DMS 273 (cell line): ENCODE measurements around the gene CWC15.
"Not testable (repeated sequence)": the region's sequence is repeated elsewhere in the genome, so short reads cannot be mapped to it uniquely, and the experiment has no call there.

Source experiments
- DNase-seq: peaks from one replicate; lab custom pipeline; 2025; ENCODE audit not compliant: unreplicated experiment; lab: John Stamatoyannopoulos, UW

CWC15 gene

DNA sequence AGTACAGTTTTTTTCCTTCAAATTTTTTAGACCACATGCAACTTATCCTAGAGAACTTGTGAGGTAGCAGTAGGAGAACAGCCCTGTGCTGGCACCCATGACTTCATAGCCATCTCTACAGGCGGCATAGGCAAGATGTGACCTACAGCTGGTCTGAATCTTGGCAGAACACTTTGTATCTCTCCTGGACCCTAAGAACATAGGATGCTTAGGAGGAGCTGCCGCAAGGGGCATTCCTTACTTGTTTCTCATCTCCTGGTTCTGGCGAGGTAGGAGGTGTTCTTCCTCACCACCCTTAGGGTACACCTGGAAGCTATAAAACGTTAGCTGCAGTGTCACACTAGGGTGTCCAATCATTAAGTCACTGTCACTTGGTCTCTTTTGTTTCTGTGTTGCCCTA, 16.4 kb downstream of the CWC15 start:
- no peak for DNase-seq

DNA sequence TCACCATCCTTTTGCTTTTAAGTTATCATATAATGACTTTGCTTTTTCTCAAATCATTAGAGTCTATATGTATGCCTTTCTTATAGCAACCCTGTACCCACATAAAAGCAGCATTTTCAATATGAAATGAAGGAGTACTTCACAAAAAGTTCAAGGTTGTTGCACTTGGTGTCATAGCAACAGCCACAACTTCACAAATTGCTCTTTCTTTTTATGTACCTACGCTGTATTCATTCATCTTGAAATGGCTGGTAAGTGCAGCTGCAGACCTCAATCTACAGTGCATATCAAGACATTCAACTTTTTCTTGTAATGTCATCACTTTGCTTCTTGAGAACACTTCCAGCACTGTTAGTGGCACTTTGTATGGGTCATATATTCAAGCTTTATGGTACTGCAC, 18.6 kb downstream of the CWC15 start:
- DNase-seq = no peak

DNA sequence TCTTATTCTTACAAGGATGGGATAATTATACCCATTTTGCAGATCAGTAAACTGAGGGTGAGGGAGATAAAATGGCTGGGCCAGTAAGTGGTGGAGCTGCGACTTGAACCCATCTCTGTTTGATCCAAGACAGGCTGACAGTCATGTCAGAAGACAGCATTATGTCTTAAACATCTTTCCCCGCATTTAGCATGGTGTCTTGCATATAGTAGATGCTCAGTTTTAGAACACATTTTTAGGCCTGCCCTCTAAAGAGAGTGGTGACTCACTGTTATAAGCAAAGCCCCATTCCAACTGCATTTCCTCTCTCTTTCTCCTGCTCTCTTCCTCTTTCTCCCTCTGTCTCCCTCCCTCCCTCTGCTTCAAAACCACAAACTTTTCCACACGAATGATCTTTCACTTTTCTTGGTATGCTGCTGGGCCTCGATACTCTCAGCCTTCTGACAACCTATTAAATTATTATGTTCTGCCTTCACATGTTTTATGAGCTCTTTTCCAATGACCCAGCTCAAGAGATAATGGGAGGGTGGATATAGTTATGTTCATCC, 25.2 kb downstream of the CWC15 start:
- DNase-seq = no peak

DNA sequence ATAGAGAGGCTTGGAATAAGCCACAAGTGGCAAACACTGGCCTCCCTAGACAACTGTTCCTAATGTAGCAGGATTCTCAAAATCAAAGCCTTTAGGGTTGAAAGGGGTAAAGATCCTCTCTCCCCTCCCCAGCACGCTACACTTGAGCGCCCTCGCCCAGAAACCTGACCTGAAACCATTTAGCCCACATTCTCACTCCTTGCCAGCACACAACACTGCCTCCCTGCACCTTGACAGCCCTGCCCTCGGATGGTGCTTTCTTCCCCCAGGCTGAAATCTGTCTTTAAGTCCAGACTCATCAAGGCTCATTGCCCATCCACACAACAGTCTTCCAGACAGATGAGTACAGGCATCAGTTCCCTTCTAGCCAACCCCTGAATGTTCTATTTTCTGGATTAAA, 26.5 kb downstream of the CWC15 start:
- no peak for DNase-seq

DNA sequence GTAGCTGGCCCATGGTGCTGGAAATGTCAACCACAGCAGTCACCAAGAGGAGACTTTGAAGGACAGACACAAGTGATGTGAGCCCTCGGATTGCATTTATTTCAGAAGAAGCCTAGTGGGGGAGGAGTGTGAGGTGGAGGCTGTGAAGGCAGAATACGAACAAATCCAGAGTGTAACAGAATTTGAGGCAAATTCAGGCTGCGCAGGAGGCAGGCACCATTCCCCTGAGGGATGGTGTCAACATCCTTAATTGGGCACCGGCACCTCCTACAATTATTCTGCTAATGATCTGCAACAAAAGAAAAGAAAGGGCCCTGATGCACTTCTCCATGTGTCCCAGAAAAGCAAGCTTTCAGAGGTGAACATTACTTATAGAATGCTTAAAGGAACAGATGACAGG, 32.2 kb downstream of the CWC15 start:
- no peak for DNase-seq

DNA sequence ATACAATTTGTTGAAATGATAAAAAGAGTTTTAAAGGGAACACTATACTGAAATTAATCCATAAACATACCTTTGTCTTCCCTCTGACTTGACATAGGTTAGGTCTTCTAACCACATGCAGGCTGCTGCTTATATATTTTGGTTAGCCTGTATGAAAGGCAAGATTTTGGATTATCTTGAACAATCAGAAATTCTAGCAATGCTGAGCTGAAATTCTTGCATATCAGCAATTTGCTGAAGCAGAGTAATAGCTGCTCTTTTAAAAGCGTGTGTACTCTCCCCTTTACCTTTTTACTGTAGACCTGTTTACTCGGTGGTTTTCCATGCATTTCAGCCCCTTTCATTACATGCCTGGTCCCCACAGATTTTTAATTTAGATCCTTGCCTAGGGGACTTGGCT, 34.0 kb downstream of the CWC15 start:
- DNase-seq = no peak

DNA sequence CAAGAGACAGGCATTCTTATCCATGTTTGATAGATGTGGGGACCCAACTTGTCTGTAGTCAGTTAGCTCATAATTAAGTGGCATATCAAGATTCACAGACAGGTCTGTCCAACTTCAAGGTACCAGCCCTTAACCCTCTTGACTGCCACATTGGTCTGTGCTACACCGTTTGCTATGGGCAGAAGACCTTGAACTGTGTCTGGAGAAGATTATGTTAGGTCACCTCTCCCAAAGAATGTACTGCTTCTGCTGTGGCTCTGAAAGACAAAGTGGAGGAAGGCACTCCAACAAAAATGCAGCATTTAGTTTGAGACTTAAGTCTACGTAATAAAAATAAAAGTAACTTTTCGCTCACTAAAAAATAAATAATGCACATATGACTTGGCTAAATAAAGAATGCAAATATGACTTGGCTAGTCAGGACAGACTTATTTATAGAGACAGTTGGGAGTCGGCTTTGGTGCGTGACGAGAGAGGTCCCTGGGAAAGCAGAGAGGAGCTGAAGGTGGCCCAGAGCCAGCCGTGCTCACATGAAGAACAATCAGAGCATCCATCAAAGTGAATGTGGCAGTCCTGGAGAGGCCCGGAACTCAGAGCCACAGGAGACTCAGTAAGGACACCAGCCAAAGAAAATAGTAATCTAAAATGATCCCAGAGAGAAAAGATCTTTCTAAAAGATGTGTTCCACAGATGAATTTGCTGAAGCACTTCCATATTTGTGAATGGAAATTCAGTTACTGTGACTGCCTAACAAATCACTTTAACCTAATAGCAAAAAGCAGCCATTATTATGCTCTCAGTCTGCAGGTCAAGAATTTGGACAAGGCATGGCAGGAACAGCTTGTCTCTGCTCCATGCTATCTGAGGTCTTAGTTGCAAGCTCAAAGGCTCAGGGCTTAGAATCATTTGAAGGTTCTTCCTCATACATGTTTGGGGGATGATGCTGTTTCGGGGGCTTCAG, 35.0 kb downstream of the CWC15 start:
- no peak for DNase-seq

DNA sequence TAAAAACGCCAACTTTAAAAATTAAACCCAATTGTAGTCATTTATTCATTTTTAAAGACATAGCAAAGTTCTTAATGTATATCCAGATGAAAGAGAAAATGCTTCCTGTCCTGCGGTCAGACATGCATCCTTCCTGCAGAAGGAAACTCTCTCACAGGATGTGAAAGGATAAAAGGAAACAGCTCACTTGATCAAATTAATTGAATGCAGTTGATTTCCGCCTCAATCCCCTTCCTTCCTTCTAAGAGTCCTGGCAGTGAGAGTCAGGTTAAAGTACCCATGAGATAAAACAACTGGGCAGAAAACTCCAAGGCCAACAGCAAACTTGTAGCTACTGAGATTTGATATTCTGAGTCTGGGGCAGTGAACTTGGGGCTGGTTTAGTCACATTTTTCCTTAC, 38.5 kb downstream of the CWC15 start:
- no peak for DNase-seq

DNA sequence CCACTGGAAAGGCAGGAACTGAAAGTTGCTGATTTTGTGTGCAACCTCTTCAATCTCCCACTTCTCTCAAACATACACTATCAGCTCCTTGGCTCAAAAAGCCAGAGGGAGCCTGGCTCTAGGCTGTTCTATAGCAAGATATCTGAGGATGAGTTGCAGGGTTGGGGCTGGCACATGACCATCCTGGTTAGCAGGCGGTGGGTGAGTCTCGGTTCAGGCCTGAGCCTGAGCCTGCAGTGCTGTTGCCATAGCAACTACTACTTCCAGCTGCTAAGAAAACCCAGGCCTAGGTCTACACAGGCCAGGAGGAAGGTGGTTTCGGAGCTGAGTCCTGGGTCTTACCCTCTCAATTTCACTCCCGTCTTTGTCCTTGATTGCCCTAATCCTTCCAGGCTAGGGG, 39.0 kb downstream of the CWC15 start:
- DNase-seq = peak; percentile 79

DNA sequence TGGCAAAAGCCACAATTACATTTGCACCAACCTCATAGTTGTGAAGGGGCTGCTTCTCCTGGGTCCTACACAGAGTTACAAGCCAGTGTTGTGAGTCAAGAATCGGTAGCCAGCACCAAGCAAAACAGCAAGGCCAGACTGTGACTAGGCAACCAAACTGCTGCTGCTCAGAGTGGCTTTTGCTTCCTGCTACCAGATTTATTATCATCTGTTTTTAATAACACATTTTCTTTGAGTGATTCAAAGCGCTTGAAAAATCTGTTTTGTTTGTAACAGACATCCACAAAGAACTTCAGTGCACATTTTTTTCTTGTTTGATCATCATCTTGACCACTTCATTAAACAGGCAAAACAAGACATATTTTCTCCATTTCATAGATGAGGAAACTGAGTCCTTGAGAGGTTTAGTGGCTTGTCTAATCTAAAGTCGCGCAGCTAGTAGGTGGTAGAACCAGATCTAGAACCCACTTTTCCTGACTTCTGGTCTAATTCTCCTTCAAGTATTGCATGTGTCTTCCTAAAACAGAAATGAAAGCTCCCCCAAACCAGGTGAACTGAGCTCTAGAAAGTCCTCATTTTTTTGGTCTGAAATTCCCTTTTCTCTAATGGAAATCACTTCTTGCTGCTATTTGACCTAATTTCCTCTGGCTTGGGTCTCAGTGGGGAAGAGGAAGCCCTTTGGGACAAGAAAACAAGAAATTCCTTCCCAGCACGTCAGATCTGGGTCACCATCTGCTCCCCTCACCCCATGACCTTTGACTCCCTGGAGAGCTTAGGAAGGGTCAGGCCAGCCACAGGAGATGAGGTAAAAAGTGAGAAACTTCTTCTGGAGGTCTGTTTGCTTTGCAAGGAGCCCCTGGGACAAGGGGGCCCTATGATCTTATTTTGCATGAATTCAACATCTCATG, 39.9 kb downstream of the CWC15 start:
- no peak for DNase-seq

DNA sequence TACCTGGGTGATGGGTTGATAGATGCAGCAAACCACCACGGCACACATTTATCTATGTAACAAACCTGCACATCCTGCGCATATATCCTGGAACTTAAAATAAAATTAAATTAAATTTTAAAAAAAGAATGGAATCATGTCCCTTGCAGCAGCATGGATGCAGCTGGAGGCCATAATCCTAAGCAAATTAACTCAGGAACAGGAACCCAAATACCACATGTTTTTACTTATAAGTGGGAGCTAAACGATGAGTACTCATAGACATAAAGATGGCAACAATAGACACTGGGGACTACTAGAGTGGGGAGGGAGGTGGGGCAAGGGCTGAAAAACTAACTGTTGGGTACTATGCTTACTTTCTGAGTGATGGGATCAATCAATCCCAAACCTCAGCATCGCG, 40.9 kb downstream of the CWC15 start:
- DNase-seq = no peak

DNA sequence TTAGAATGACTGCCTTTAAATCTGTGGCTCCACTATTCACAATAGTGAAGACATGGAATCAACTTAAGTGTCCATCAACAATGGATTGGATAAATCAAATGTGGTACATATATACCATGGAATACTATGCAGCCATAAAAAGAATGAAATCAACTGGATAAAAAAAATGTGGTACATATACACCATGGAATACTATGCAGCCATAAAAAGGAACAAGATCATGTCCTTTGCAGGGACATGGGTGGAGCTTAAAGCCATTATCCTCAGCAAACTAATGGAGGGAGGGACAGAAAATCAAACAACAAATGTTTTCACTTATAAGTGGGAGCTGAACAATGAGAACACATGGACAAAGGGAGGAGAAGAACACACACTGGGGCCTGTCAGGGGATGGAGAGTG, 41.3 kb downstream of the CWC15 start:
- not testable (repeated sequence) for DNase-seq

DNA sequence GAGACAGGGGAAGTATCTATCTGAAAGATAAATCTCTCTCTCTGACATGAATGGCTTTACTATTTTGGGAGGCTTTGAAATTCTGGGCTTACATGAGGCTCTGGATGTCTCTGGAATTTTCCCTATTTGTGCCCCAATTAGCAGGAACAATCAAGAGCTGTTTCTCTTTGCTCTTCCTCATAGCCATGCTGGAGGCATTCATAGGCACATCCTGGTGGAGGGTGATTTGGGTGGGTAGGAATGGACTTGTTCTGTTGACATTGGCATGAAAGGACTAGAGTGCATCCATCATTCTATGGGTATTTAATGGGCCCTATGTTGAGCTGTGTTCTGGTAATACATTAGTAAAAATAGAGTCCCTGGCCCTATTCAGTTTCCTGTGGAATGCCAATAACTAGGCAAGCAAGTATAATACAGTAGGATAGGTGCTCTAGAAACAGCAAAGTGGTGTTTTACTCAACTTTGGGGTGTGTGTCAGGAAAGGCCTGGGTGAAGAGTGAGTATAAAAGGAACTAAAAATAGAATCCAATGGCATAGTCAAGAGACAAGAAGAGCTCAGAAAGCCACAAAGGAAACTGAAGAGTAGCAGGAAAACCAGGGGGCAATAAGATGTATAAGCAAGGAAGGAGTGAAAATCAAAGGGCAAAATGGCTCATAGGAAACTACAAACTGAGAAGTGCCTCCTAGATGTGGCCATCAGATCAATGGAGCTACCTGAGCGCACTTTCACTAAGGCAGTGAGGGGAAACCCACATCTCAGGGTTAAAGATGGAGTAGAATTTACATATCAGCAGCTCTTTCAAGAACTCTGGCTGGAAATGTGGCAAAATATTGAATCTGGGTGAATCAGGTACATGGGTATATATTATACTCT, 45.0 kb downstream of the CWC15 start:
- no peak for DNase-seq

DNA sequence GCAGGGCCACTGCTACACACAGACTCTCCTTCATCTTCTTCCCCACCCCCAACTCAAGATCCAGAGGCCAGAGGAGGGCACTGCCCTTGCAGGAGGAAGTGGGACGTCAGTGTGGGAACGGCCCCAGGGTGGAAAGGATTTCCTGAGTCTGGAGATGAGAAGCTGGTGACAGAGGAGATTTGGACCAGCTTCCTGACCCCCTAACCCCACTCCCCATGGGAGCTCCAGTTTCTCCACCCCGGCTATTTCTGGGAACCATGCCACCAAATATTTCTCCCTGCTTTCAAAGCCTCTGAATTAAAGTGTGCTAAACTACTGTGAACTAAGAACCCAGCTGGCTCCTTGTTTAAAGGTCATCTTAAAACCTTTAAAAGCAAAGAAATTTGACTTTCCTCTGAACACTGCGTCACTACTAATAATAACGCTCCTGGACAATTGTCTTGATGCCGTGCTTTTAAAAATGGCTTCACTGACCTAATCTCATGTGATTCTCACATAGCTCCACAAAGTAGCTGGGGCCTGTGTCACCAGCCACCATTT, 46.6 kb downstream of the CWC15 start:
- no peak for DNase-seq

DNA sequence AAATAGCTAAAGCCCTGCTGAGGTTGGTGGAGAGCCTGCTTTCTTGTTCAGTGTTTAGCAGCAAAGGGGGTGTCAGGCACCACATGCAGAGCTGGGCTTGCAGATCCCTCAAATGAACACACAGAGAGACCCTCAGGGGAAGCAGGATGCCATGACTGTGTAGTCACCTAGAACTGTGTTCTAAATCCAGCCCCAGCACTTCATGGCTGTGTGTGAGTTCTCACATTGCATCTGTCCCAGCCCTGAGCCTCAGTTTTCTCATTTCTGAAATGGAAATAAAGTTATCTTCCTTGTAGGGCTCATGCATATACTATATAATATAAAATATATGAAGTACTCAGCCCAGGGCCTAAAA, 47.1 kb downstream of the CWC15 start:
- no peak for DNase-seq

DNA sequence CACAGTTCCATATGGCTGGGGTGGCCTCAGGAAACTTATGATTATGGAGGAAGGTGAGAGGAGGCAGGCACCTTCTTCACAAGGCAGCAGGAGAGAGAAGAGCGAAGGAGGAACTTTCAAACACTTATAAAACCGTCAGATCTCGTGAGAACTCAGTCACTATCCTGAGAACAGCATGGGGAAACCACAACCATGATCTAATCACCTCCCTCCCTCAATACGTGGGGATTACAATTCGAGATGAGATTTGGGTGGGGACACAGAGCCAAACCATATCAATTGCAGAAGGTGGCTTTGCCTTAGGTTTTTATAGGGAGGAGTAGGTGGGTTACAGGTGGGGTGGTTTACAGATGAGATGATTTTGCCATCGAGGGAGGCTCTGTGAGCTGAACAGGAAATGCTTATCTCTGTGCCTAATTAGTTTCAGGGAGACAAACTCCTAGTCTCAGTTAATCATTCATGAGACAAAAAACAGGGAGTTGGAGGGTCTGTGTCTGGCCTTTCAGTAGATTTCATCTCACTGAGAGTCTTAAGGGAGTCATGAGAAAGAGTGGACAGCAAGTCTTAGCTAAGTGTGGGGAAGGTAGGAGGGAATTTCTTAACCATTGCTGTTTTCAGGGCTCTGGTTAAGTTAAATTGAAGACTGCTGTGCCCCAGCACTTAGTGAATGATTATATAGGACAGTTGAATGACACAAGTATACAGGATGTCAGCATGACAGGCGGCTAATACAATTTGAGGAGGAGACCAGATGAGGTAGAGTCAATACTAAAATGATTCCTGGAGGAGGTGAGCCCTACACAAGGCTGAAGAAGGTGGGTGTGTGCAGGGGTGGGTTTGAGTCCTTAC, 47.7 kb downstream of the CWC15 start:
- no peak for DNase-seq

DNA sequence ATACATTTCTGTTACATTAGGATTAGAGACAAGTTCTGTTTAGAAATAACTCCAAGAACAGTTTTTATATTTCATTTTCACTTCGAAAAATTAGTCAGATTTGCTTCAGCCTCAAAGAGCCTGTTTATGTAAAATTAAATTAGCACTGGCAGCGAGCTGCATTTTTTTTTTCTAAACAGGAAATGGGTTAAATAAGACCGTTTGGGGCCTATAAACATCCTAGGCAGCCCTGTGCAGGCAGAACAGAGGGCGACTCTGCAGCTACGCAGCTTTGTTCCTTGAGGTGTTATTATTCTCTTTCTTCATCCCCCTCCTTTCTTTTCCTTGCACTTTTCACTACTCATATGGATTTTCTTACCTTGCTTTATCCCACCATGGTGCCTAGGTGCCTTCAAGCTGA, 48.7 kb downstream of the CWC15 start:
- no peak for DNase-seq

DNA sequence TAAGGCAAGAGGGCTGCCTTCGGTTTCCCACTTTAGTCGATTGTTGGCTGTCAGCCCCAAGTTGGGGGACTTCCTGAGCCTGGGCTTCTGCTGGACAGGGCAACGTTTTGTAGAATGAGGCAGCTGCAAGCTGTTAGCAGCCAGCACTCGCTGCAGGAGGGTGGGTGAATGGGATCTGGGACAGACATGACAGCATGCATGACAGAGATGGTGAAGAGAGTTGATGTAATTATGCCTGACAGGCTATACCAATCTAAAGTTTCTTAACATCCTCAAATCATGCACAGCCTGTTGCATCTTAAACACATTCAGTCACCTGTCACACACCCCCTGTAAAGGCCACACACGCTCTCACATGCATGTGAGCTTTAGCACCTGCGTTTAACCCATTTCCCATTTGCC, 49.2 kb downstream of the CWC15 start:
- DNase-seq = no peak

DNA sequence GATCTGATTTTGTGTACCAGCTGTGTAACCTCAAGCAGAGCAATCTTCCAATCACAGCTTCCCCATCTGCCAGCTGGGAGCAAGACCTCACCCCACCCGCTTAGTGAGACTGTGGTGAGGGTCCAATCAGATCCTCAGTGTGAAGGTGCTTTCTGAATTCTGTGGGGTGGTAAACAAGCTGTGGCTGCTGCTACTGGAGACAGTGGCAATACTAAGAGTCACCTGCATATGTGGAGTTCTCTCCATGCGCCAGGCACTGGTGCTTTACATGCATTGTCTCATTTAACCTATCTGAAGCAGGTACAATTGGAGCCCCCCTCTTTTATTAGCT, 50.4 kb downstream of the CWC15 start:
- DNase-seq = no peak
